Stimulated activated CD4-positive, alpha-beta T cell treated with anti-CD3 and anti-CD28 coated beads, Interleukin-15, amount 100 ng/mL, for 24 hours (primary cell): ENCODE data around the gene TMEM59L.

Experiments
- DNase-seq: peaks from one replicate; pipeline ENCODE4 v3.0.0-alpha.2; 2020

The TMEM59L gene

DNA sequence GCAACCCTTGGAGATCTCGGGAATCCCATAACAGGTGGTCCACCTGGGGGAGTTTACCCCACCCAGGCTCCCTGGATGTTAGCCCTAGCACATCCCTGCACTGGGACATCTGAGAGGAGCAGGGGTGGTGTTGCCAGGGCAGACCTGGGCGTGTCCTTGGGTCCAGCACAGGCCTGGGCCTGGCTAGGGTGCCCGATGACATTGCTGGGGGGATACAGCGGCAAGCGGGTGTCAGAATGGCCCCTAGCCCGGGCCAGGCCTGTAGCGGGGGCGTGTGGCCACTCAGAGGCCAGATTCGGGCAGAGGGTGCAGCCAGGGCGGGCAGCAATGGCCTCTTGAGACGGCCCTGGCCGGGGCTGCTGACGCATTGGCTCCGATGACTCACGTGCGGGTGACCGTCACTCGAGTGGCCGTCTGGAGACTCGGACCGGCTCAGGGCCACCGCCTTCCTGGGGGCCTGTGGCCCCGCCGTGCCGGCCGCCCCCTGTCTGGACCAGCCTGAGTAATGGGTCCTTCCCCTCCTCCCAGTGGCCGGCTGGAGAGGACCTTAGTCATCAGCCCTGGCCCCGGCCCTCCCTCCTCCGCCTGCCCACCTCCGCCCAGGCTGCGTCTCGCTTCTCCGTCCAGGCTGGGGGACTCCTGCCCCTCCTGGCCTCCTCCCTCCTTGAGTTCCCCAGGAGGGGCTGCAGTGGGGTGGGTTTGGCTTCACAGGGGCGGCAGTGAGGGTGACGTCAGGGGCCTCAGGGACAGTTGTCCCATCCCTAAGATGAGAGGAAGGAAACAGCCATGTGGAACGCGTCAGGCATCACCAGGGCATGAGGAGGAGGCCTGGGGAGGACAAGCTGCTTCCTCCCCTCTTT lies 47.6 kb downstream of the TMEM59L start:
- DNase-seq, result no peak

DNA sequence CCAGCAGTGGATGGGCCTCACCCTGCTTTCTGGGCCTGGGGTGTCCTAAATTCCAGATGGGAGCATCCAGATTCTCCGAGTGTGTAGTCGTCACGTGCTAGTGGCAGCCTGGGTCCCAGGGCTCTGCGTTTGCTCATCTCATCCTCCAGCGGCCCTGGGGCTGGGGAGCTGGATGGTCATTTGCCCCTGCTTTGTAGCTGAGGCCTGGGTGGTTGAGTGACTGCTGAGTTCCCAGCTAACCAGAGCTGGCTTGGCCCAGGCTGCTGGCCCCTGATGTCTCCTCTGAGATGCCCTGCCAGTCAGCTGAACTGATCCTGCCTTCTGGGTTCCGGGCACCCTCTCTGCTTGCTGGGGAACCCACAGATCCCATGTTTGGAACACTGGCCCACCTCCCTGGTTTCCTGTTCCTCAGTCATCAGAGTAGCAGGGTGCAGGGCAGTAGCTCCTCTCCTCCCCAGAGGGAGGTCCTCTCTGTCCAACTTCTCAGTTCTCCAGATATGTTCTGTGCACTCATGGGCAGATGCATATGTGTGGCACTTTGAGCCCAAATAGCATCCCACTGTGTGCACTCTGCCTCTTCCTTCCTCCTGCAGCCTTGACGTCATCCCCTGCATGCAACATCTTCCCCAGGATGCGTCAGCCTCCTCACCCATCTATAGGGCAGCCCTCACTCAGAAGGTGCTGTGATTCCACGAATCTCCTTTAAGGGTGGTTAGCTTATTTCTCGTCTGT lies 48.4 kb downstream of the TMEM59L start:
- no peak for DNase-seq

GRCh38 chr19:18662972-18663732 lies 50.5 kb downstream of the TMEM59L start:
- DNase-seq, result no peak

- DNase-seq, result no peak
Observed at GRCh38 chr19:18663940-18664530, 51.4 kb downstream of the TMEM59L start.

GRCh38 chr19:18665771-18666202 lies 53.1 kb downstream of the TMEM59L start:
- no peak for DNase-seq

DNA sequence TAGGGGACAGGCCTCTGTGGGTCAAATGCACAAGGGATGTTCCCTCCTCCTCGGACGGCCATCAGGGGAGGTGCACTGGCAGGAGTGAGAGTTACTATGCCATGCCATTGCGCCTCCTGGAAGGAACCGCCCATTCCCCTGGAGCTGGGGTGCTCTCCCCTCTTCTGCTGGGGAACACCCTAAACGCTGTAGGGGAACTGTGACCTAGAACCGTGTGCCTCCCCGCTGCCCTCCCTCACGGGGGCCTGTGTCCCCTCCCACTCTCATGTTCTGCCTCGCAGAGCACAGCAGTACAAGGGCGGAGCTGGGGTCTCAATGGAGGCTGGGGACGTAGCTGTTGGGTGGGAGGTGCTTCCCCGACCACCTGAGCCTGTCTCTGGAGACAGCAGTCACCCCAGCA lies 53.6 kb downstream of the TMEM59L start:
- DNase-seq, result no peak

DNA sequence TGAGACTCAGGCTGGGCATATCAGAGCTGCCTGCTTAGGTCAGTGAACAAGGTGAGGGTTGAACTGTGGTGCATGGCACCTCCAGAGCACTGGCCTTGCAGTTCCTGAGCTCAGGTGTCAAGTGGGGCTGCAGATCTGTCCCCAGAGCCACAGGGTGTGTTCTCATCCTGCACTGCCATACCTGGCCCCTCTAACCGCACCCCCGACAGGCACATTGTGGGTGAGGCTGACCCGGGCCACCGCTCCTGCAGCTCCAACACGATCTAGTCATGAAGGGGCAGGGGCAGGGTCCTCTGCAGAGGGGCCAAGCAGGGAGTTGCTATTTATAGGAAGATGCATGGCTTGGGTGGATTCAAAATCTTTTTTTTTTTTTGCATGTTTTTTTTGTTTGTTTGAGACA lies 54.1 kb downstream of the TMEM59L start:
- no peak for DNase-seq

DNA sequence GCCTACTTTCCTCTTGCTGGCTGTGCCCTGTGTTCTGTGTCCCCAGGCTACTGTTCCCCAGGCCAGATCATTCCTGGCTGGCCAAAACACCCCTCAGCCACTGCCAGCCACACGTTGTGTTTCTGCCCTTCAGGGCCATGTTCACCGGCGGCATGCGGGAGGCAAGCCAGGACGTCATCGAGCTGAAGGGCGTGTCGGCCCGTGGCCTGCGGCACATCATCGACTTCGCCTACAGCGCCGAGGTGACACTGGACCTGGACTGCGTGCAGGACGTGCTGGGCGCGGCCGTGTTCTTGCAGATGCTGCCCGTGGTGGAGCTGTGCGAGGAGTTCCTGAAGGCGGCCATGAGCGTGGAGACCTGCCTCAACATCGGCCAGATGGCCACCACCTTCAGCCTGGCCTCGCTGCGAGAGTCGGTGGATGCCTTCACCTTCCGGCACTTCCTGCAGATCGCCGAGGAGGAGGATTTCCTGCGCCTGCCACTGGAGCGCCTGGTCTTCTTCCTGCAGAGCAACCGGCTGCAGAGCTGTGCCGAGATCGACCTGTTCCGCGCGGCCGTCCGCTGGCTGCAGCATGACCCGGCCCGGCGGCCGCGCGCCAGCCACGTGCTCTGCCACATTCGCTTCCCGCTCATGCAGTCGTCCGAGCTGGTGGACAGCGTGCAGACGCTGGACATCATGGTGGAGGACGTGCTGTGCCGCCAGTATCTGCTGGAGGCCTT lies 55.0 kb downstream of the TMEM59L start:
- no peak for DNase-seq

DNA sequence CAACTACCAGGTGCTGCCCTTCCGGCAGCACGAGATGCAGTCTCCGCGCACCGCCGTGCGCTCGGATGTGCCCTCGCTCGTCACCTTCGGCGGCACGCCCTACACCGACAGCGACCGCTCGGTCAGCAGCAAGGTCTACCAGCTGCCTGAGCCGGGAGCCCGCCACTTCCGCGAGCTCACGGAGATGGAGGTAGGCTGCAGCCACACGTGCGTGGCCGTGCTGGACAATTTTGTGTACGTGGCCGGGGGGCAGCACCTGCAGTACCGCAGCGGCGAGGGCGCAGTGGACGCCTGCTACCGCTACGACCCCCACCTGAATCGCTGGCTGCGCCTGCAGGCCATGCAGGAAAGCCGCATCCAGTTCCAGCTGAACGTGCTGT lies 55.6 kb downstream of the TMEM59L start:
- DNase-seq, result no peak

DNA sequence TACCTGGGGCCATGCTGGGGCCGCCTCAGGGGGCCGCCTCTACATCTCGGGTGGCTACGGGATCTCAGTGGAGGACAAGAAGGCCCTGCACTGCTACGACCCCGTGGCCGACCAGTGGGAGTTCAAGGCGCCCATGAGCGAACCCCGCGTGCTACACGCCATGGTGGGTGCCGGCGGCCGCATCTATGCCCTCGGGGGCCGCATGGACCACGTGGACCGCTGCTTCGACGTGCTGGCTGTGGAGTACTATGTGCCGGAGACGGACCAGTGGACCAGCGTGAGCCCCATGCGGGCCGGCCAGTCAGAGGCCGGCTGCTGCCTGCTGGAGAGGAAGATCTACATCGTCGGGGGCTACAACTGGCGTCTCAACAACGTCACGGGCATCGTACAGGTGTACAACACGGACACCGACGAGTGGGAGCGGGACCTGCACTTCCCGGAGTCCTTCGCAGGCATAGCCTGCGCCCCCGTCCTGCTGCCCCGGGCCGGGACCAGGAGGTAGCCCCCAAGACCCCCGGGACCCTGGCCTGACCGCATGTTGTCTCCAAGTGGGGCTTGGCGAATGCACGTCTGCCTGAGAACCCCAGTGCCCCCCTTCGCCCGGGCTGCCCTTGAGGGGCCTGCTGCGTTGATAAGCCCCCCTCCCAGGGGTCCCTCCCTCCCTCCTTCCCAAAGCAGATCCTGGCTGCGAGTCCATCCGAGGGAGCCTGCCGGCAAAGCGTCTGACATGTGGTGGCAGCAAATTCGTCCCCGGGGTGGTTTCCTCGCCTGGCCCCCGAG lies 56.3 kb downstream of the TMEM59L start:
- DNase-seq, result no peak

DNA sequence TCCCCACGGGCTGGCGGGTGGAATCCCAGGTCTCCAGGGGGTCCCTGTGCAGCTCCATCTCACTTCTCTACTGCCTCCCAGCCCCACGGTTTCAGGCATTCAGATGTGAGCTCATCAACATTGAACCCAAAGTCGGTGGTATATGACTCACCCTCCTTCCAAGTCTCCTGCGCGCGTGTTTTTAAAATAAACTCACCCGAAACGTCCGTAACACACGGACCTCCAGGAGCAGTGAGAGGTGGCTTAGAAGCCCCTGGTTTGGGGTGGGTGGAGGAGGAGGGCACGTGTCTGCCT lies 56.8 kb downstream of the TMEM59L start:
- DNase-seq, result no peak

DNA sequence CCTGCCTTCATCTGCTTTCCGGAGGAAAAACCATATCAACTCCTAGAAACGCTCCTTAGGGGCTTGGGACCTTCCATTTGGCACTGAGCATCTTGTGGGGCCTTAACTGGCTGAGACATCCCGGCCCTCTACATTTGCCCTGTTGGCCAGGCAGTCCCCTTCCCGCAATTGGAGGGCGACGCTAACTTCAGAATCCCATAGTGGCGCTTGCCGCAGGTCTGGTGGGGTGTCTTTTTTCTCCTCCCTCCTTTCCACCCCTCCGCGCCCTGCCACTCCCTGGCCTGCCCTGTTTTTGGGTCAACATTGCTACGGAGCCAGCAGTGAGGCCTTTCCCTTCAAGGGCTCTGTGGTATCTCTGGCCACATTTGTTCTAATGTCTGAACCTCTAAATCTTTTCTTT lies 57.2 kb downstream of the TMEM59L start:
- no peak for DNase-seq

GRCh38 chr19:18670312-18670711 lies 57.6 kb downstream of the TMEM59L start:
- no peak for DNase-seq
